ENCODE measurements around the gene PPP1R15B. TPM values are rescaled to one million over a fixed set of nuclear protein-coding genes. Genes with fewer than 3 reads are reported as not detected.

The PPP1R15B gene
- total and polyA plus RNA-seq, 4 experiments from 2014 or later: 17.9 to 81.1 (median 49.2) TPM

DNA sequence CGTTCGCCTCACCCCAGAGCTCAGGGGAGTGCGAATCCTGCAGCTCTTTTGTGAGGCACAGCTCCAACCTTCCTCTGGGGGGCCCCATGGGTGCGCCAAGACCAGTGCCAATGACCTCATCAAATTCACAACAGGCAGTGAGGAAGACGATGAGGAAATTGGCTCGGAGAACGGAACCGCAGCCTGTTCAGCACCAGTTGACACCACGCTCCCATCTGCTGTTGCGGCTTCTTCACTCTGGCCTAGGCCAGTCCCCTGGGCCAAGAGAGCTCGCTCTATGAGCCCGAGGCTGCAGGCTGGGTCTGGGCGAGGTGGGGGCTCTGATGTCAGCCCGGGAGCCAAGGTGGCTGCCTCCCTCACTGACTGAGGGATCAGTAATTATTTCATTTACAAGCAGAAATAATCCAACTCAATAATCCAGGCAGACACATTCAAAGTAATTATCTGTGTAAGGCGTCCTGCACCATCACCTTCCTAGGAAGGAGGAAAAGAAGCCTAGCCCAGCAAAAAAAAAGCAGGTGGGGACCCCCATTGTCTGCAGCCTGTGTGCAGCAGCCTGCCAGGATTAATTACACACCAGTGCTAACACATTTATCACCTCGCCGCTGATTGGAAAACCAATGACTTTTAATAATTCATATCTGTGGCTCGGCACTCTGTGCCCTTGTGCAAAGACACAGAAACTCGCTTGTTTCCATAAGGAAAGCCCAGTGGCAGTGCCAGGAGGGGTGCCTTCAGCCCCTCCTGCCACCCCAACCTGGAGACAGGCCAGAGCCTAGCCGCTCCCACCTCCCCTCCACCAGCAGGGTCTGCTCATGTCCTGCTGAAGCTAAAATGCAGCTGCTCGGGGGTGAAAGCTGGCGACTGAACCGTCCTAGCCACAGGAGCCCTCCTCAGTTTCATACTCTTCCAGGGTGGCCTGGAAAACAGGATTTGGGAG lies 53.8 kb downstream of the PPP1R15B start:
- intact Hi-C loops (cut with micrococcal nuclease): no loop called here
- peaks cover 0 to 8% of the 10 kb centered on the region in 2 donors for H3K27me3 Mint-ChIP-seq
- Histone ChIP-seq H3K36me3 (ENCODE audit: insufficient read depth, low read length) (no peaks in the 10 kb centered on the region), H3K4me3 (ENCODE audit: low read length in 2 of 2) (no peak overlapping the region), H3K9me3 (ENCODE audit: control insufficient read depth in 1 of 2, low read length in 2 of 2) (no peaks in the 10 kb centered on the region), H3K27me3 (ENCODE audit: insufficient read depth, low read length) (no peaks in the 10 kb centered on the region), H3K27ac (ENCODE audit: low read depth, low read length) (no peak overlapping the region), H3K4me1 (ENCODE audit: insufficient read depth, low read length) (no peaks in the 10 kb centered on the region)
- ChIA-PET POLR2A (ENCODE audit: partially characterized antibody) (no interaction called here), CTCF (ENCODE audit: partially characterized antibody) (interaction anchor here (2.3 kb wide), 1 partner anchor 195 kb away, joined by 6 read pairs; no protein-coding TSS in a partner anchor)
- no peak overlapping the region for H3K4me3 Mint-ChIP-seq
- H3K27ac Mint-ChIP-seq: no peak overlapping the region
- peaks cover 0 to 2% (median under 1%) of the 10 kb centered on the region in 4 donors for H3K4me1 Mint-ChIP-seq
- H3K36me3 Mint-ChIP-seq: no peaks in the 10 kb centered on the region
- no peak for DNase-seq
- no peaks in the 10 kb centered on the region for H3K9me3 Mint-ChIP-seq

DNA sequence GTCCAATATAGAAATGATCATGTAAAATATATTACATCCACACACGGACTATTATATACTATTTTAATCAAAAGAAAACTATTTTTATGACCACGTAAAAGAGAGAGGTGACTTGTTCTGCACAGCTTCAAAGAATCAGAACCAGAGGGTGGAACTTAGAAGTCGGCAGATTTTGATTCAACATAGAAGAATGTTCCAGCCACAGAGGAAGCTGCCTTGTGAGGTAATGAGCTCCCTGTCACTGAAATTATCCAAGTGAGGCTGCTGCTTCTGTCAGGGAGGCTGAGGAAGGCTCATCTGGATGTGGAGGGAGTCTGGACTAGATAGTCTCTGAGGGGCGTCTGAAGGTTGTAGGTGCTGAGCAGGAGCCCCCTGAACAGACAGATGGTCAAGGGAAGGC lies 54.6 kb downstream of the PPP1R15B start:
- Mint-ChIP-seq H3K36me3 (no peaks in the 10 kb centered on the region), H3K4me3 (no peak overlapping the region), H3K4me1 (no peaks in the 10 kb centered on the region), H3K9me3 (no peaks in the 10 kb centered on the region), H3K27me3 (peaks cover 0 to 8% of the 10 kb centered on the region in 2 donors), H3K27ac (no peak overlapping the region)
- Histone ChIP-seq H3K4me3 (ENCODE audit: low read length in 2 of 2) (no peak overlapping the region), H3K27me3 (ENCODE audit: insufficient read depth, low read length) (no peaks in the 10 kb centered on the region), H3K4me1 (ENCODE audit: insufficient read depth, low read length) (no peaks in the 10 kb centered on the region), H3K27ac (ENCODE audit: low read depth, low read length) (no peak overlapping the region), H3K9me3 (ENCODE audit: control insufficient read depth in 1 of 2, low read length in 2 of 2) (no peaks in the 10 kb centered on the region), H3K36me3 (ENCODE audit: insufficient read depth, low read length) (no peaks in the 10 kb centered on the region)
- intact Hi-C loops (cut with micrococcal nuclease): no loop called here
- DNase-seq: no peak
- POLR2A ChIA-PET (ENCODE audit: partially characterized antibody): no interaction called here
- CTCF ChIA-PET (ENCODE audit: partially characterized antibody): no interaction called here

DNA sequence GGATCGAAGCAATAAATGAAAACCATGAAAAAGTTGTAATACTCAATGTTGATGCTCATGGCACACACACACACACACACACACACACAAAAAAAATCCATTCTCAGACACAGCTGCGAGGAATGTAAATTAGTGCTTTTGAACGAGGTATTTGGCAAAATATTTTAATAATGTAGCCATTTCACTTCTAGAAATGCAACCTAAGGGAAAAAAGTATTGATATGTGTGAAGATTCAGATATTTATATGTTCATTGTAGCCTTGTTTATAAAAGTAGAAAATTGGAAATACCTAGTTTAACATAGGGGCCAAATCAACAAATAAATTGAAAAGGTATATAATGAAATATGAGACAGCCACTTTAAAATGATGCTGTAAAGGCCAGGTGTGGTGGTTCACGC lies 55.7 kb downstream of the PPP1R15B start:
- DNase-seq: no peak
- intact Hi-C loops (cut with micrococcal nuclease): no loop called here
- H3K36me3 ChIP-seq (ENCODE audit: insufficient read depth, low read length): no peaks in the 10 kb centered on the region
- H3K27ac ChIP-seq (ENCODE audit: low read depth, low read length): no peak overlapping the region
- no peak overlapping the region for H3K27ac Mint-ChIP-seq
- H3K36me3 Mint-ChIP-seq: no peaks in the 10 kb centered on the region
- ChIA-PET POLR2A (ENCODE audit: partially characterized antibody) (no interaction called here), CTCF (ENCODE audit: partially characterized antibody) (no interaction called here)
- H3K9me3 Mint-ChIP-seq: no peaks in the 10 kb centered on the region
- H3K4me1 Mint-ChIP-seq: peaks cover 0 to 2% (median 0%) of the 10 kb centered on the region in 4 donors
- no peaks in the 10 kb centered on the region for H3K27me3 ChIP-seq (ENCODE audit: insufficient read depth, low read length)
- H3K4me3 Mint-ChIP-seq: no peak overlapping the region
- H3K4me3 ChIP-seq (ENCODE audit: low read length in 2 of 2): no peak overlapping the region
- no peaks in the 10 kb centered on the region for H3K4me1 ChIP-seq (ENCODE audit: insufficient read depth, low read length)
- H3K27me3 Mint-ChIP-seq: peaks cover 3 to 9% of the 10 kb centered on the region in 2 donors
- H3K9me3 ChIP-seq (ENCODE audit: control insufficient read depth in 1 of 2, low read length in 2 of 2): no peaks in the 10 kb centered on the region

DNA sequence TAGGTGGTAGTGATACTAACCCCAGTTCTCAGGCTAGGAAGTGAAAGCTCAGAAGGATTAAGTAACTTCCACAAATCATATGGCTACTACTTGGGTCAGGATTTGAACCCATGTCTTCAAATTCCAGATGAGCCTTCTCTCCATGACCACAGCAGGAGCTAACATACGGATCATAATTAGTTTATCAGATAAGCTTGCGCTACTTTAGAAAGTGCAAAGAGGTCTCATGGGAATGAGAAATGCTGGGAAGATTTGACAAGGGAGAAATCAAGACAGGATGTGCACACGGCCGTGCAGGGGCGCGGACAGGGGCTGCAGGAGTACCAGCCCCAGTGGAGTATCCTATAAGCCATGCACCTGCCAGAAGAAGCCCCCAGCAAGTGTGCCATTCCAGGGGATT lies 57.0 kb downstream of the PPP1R15B start:
- Mint-ChIP-seq H3K4me3 (no peak overlapping the region), H3K27ac (no peak overlapping the region), H3K27me3 (peaks cover 3 to 9% of the 10 kb centered on the region in 2 donors), H3K36me3 (no peaks in the 10 kb centered on the region), H3K4me1 (peaks cover 0 to 2% (median 0%) of the 10 kb centered on the region in 4 donors), H3K9me3 (no peaks in the 10 kb centered on the region)
- no peak overlapping the region for H3K27ac ChIP-seq (ENCODE audit: low read depth, low read length)
- H3K4me3 ChIP-seq (ENCODE audit: low read length in 2 of 2): no peak overlapping the region
- ChIA-PET POLR2A (ENCODE audit: partially characterized antibody) (interaction anchor here (0.7 kb wide), 1 partner anchor 9 kb away, joined by 3 read pairs; no protein-coding TSS in a partner anchor), CTCF (ENCODE audit: partially characterized antibody) (interaction anchor here (1.4 to 4.8 kb wide), 2 partner anchors 9 to 45 kb away, joined by 3 to 38 read pairs; no protein-coding TSS in a partner anchor)
- H3K9me3 ChIP-seq (ENCODE audit: control insufficient read depth in 1 of 2, low read length in 2 of 2): no peaks in the 10 kb centered on the region
- no peak for DNase-seq
- no peaks in the 10 kb centered on the region for H3K27me3 ChIP-seq (ENCODE audit: insufficient read depth, low read length)
- H3K36me3 ChIP-seq (ENCODE audit: insufficient read depth, low read length): no peaks in the 10 kb centered on the region
- intact Hi-C loops (cut with micrococcal nuclease): no loop called here
- H3K4me1 ChIP-seq (ENCODE audit: insufficient read depth, low read length): no peaks in the 10 kb centered on the region

Other genes with a start within 250 kb of the PPP1R15B start
- gene REN, start 245.5 kb downstream of the PPP1R15B start, total RNA-seq: not detected
- not detected for gene REN, start 245.5 kb downstream of the PPP1R15B start, polyA plus RNA-seq
- not detected for gene KISS1, start 215.3 kb downstream of the PPP1R15B start, total RNA-seq
- gene KISS1, start 215.3 kb downstream of the PPP1R15B start, polyA plus RNA-seq: not detected
- under 1 TPM in 1 of 2 experiments, not detected in 1; 0.39 TPM for gene GOLT1A, start 197.8 kb downstream of the PPP1R15B start, total RNA-seq
- under 1 TPM; 0.41 to 0.54 TPM for gene GOLT1A, start 197.8 kb downstream of the PPP1R15B start, polyA plus RNA-seq
- gene PLEKHA6, start 51.9 kb downstream of the PPP1R15B start, total RNA-seq: under 1 TPM; 0.52 to 0.89 TPM
- gene PLEKHA6, start 51.9 kb downstream of the PPP1R15B start, polyA plus RNA-seq: under 1 TPM in 1 of 2 donors, not detected in 1; 0.15 TPM
- gene PIK3C2B, start 83.0 kb upstream of the PPP1R15B start, total RNA-seq: 10 to 100 TPM; 43.4 to 46.9 TPM
- gene PIK3C2B, start 83.0 kb upstream of the PPP1R15B start, polyA plus RNA-seq: 1 to 10 TPM in 1 of 2 donors, under 1 TPM in 1; 0.13 to 4.1 TPM
- gene MDM4, start 104.6 kb upstream of the PPP1R15B start, total RNA-seq: 100 to 1,000 TPM; 213 to 237 TPM
- gene MDM4, start 104.6 kb upstream of the PPP1R15B start, polyA plus RNA-seq: 10 to 100 TPM in 1 of 2 donors, 1 to 10 TPM in 1; 7.7 to 26.8 TPM

All from CD4-positive, alpha-beta memory T cell (primary cell).